Stimulated activated CD4-positive, alpha-beta T cell treated with anti-CD3 and anti-CD28 coated beads, Interleukin-1b, Interleukin-23, amount 100 ng/mL, for 4 hours (primary cell): ENCODE measurements around the gene PPAN.
A peak's percentile ranks its signal among the peaks of the same experiment; 100 is the strongest.

Experiments
- DNase-seq, 2 donors: peaks; one replicate each; pipeline ENCODE4 v3.0.0-alpha.2; 2020; ENCODE audit warnings: low read depth in 2 of 2

The PPAN gene

GRCh38 chr19:10092648-10093294 lies 13.4 kb upstream of the PPAN start:
- DNase-seq: no peak

GRCh38 chr19:10093295-10094186 lies 12.6 kb upstream of the PPAN start:
- DNase-seq: no peak

GRCh38 chr19:10095622-10095947 lies 10.6 kb upstream of the PPAN start:
- DNase-seq: no peak

GRCh38 chr19:10095948-10096614 lies 10.1 kb upstream of the PPAN start:
- peak; percentile 85 to 86 for DNase-seq

- DNase-seq: no peak
Observed at GRCh38 chr19:10096615-10096963, 9.6 kb upstream of the PPAN start.

DNA sequence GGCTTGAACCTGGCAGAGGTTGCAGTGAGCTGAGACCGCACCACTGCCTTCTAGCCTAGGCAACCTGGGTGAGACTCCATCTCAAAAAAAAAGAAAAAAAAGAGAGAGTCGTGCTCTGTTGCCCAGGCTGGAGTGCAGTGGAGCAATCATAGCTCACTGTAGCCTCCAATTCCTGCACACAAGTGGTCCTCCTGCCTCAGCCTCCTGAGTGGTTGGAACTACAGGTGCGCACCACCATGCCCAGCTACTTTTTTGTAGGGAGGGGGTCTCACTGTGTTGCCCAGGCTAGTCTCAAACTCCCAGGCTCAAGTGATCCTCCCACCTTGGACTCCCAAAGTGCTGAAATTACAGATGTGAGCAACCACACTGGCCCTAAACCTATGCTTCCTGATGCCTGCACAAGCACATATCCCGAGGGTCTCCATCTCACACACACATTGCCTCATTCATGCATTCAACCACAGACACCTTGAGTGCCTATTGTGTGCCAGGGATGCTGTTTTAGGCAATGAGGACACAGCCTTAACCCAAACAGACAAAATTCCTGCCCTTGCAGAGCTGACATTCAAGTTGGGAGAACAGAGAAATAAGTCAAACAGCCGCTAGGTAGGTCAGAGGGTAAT lies 5.9 kb upstream of the PPAN start:
- no peak for DNase-seq

DNA sequence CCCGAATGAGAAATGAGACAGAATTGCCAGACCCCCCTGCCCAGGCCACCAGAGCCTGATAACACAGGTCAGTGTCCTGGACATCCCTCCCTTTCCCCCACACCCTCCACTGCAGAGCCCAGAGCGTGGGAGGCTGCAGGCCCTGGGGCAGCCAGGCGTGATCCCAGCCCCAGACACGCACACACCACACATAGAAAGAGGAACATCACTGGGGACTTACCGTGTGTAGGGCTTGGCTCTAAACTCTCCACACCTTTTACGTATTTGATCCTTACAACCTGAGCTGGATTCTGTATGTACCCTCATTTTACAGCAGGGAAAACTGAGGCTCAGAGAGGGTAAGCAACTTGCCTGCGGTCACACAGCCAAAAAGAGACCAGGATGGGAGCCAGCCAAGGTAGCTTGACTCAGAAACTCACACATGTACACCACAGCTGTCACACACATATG lies 3.4 kb upstream of the PPAN start:
- DNase-seq: no peak

DNA sequence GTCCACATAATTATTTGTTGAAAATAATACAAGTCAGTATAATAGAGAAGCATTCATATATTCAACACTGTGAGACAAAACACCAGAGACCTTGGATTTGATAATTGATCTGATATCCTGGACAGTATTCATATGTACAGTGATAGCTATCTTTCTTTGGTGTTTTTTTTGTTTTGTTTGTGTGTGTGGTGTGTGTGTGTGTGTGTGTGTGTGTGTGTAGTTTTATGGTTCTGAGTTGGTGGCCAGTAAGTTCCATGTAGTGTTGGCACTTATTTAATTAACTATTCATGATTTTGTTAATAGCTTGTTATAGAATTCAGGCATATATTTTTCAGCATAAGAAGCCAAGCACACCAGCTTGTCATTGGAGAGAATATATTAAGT lies 2.0 kb upstream of the PPAN start:
- DNase-seq: no peak

- peak in 1 of 2 donors; percentile 62 for DNase-seq
Observed at GRCh38 chr19:10104665-10105508, 1.3 kb upstream of the PPAN start.

DNA sequence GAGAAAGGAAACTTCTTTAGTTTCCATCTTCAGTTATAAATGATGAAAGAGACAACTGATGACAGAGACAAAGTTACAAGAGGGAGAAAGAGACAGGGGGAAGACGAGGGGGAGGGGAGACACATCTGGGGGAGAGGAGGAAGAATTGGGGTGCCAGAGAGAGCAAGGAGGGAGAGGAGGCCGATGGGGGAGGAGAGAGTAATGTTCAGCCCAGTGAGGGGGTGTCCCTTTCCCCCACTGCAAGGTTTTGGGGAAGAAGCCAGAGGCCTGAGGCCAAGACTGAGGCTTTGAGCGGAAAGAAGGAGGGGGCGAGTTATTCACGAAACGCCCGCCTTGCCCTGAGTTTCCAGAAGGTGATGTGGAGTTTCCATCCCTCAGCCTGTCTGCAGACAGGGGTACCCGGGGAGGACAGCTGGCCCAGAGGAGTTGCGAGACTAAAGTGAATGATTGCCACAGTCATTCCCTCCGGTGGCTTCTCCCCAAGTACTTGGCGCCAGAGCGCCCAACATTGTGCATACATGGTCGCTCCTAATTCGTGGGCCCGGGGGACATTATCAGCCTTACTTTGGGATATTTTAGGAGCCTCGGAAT lies 558 bp upstream of the PPAN start:
- peak; percentile 64 to 69 for DNase-seq

DNA sequence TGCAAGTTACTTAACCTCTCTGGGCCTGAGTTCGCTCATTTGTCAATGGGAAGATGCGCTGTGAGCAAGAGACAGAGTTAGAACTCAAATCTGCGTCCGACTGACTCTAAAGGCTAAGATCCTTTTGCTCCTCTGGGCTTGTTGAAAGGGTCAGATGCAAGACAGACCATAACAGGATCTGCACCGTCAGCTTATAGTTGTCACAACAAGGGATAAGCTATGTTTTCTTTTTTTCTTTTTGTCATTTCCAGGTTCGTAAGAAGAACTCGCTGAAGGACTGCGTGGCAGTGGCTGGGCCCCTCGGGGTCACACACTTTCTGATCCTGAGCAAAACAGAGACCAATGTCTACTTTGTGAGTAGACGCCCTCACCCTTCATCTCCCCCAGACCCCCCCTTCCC lies 1.1 kb downstream of the PPAN start:
- DNase-seq: no peak

- DNase-seq: no peak
Observed at GRCh38 chr19:10107817-10108367, 1.7 kb downstream of the PPAN start.

GRCh38 chr19:10109528-10109927 lies 3.4 kb downstream of the PPAN start:
- no peak for DNase-seq

GRCh38 chr19:10110076-10110971 lies 4.2 kb downstream of the PPAN start:
- no peak for DNase-seq

GRCh38 chr19:10110972-10111317 lies 4.8 kb downstream of the PPAN start:
- no peak for DNase-seq

DNA sequence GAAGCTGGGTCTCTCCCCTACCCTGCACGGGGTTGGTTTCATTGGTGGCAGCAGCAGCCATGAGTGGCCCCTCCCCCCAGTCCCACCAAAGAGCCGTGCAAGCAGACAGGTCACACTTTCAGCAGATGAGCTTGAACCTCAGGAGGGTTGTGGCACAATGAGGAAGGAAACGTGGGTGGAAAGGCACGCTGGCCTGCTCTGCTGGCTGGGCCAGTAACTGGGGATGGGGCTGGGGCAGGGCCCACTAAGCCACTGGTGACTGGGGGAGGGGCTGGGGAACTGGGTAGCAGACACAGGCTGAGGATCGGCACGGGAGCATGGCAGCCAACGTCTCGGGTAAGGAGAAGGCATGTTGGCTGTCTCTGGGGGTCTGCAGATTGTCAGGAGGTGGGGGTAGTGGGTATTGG lies 5.2 kb downstream of the PPAN start, which contains the start of gene P2RY11:
TSS of gene P2RY11 (plus strand) at position 289 of the 407 bp plus-strand sequence. CDS start at position 318, 29 bp downstream.
- no peak for DNase-seq

DNA sequence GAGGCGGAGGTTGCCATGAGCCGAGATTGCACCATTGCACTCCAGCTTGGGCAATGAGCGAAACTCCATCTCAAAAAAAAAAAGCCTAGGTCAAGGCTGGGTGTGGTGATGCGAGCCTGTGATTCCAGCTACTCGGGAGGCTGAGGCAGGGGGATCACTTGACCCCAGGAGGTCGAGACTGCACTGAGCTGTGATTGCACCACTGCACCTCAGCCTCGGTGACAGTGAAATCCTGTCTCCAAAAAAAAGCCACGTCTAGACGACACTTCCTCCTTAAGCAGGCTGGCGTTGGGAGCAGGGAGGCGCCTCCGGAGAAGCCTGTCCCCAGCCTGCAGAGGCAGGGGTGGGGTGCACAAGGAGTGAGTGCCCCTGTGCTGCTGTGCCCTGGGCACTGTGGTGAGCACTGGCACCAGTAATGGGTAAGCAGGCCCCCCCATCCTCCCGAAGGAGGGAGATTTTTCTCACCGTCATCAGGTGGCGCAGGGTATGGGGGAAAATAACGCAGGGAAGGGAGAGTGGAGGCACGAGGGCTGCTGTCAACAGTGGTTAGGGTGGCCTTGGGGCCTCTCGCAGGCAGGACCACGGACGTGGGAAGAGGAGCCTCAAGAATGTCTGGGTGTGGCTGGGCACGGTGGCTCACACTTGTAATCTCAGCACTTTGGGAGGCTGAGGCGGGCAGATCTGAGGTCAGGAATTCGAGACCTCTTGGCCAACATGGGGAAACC lies 6.0 kb downstream of the PPAN start:
- DNase-seq: no peak

- DNase-seq: peak; percentile 64 to 70
Observed at GRCh38 chr19:10112895-10113591, 6.9 kb downstream of the PPAN start.
